CD14-positive monocyte (primary cell): ENCODE data around the gene GNL1. TPM values are rescaled to one million over a fixed set of nuclear protein-coding genes. Genes with fewer than 3 reads are reported as not detected.

ENCODE experiments used
- DNase-seq, 3 donors: peaks; one replicate each; pipeline ENCODE4 v3.0.0-alpha.2; 2011 to 2022
- H2AFZ ChIP-seq: 2 replicates; pipeline ENCODE4 v1.6.0; 2012; ENCODE audit warnings: mild to moderate bottlenecking, low read depth, low read length, inconsistent platforms; ENCODE audit not compliant: insufficient read depth, poor library complexity, severe bottlenecking
- H3K27ac ChIP-seq, 2 donors: 1 replicate in 1 of 2; 2 replicates in 1 of 2; pipeline ENCODE4 v1.5.1; 2012 to 2013; ENCODE audit warnings: low read length in 2 of 2, control low read depth in 1 of 2, inconsistent platforms in 1 of 2, low read depth in 1 of 2, mild to moderate bottlenecking in 1 of 2
- H3K27me3 ChIP-seq, 2 donors: one replicate each; pipeline versions ENCODE4 v1.6.0 to v1.6.1; 2011 to 2013; ENCODE audit warnings: low read length in 2 of 2; ENCODE audit not compliant: control insufficient read depth in 2 of 2, insufficient read depth in 2 of 2
- H3K36me3 ChIP-seq, 2 donors: replicated peaks in 1 of 2; 1 replicate in 1 of 2; 2 replicates in 1 of 2; pipeline versions ENCODE4 v1.5.1 to v1.6.1; 2012 to 2013; ENCODE audit warnings: low read length in 2 of 2, control low read depth in 1 of 2, inconsistent platforms in 1 of 2, mild to moderate bottlenecking in 1 of 2; ENCODE audit not compliant: insufficient read depth in 2 of 2, control insufficient read depth in 1 of 2
- H3K4me1 ChIP-seq, 2 donors: 1 replicate in 1 of 2; 2 replicates in 1 of 2; pipeline versions ENCODE4 v1.5.1 to v1.6.1; 2012 to 2013; ENCODE audit warnings: low read length in 2 of 2, control low read depth in 1 of 2, inconsistent platforms in 1 of 2, mild to moderate bottlenecking in 1 of 2, moderate library complexity in 1 of 2; ENCODE audit not compliant: insufficient read depth in 2 of 2, control insufficient read depth in 1 of 2
- H3K4me2 ChIP-seq: replicated peaks from 2 replicates; pipeline ENCODE3; 2012; ENCODE audit warnings: low read length, moderate library complexity, mild to moderate bottlenecking; ENCODE audit not compliant: poor library complexity, severe bottlenecking; ENCODE audit errors: extremely low read depth
- H3K4me3 ChIP-seq, 3 experiments: fragments of 200-600 bp in 1 of 3; sonication (generic) in 1 of 3; replicated peaks in 1 of 3; 1 replicate in 2 of 3; 2 replicates in 1 of 3; pipeline ENCODE4 v1.5.1; 2011 to 2013; ENCODE audit warnings: low read length in 3 of 3, mild to moderate bottlenecking in 3 of 3, control low read depth in 2 of 3, low read depth in 2 of 3, inconsistent platforms in 1 of 3, moderate library complexity in 1 of 3
- H3K79me2 ChIP-seq: 2 replicates; pipeline ENCODE4 v1.6.0; 2012; ENCODE audit warnings: mild to moderate bottlenecking, control low read depth, inconsistent platforms, low read length, moderate library complexity; ENCODE audit not compliant: insufficient read depth
- H3K9ac ChIP-seq: 2 replicates; pipeline ENCODE4 v1.6.0; 2017; ENCODE audit warnings: low read length, mild to moderate bottlenecking; ENCODE audit not compliant: insufficient read depth, poor library complexity, severe bottlenecking
- H3K9me3 ChIP-seq, 2 donors: replicated peaks in 1 of 2; 1 replicate in 1 of 2; 2 replicates in 1 of 2; pipeline versions ENCODE4 v1.5.1 to v1.6.1; 2012 to 2013; ENCODE audit warnings: low read length in 2 of 2, control low read depth in 1 of 2; ENCODE audit not compliant: control insufficient read depth in 1 of 2, insufficient read depth in 1 of 2
- H4K20me1 ChIP-seq: 2 replicates; pipeline ENCODE4 v1.6.0; 2012; ENCODE audit warnings: mild to moderate bottlenecking, low read length, control low read depth, moderate library complexity; ENCODE audit not compliant: insufficient read depth
- H3K27ac Mint-ChIP-seq, 7 donors: one replicate each; pipeline ENCODE4 v1.8.0; 2020; ENCODE audit warnings: mild to moderate bottlenecking in 7 of 7, mixed read lengths in 7 of 7, moderate library complexity in 6 of 7, inconsistent platforms in 2 of 7
- H3K27me3 Mint-ChIP-seq, 3 donors: one replicate each; pipeline ENCODE4 v1.8.0; 2021 to 2022; ENCODE audit warnings: low read depth in 3 of 3, mild to moderate bottlenecking in 3 of 3, mixed read lengths in 3 of 3, moderate library complexity in 3 of 3, inconsistent platforms in 1 of 3
- H3K36me3 Mint-ChIP-seq, 2 donors: one replicate each; pipeline ENCODE4 v1.8.0; 2020; ENCODE audit warnings: mixed read lengths in 2 of 2, inconsistent platforms in 1 of 2, mild to moderate bottlenecking in 1 of 2
- H3K4me1 Mint-ChIP-seq: one replicate; pipeline ENCODE4 v1.8.0; 2020; ENCODE audit warnings: mild to moderate bottlenecking, mixed read lengths
- H3K4me3 Mint-ChIP-seq, 2 donors: one replicate each; pipeline ENCODE4 v1.8.0; 2020; ENCODE audit warnings: mild to moderate bottlenecking in 2 of 2, mixed read lengths in 2 of 2, moderate library complexity in 1 of 2
- H3K9me3 Mint-ChIP-seq, 7 donors: one replicate each; pipeline ENCODE4 v1.8.0; 2020 to 2022; ENCODE audit warnings: mixed read lengths in 7 of 7, mild to moderate bottlenecking in 6 of 7, moderate library complexity in 6 of 7, inconsistent platforms in 2 of 7
- WGBS: methylation state at CpG from one replicate; pipeline ENCODE4 v1.1.5; 2013; ENCODE audit warnings: missing lambda C conversion rate; ENCODE audit not compliant: insufficient coverage; 5-methylcytosine and 5-hydroxymethylcytosine counted together
- intact Hi-C, 2 donors: fragments of 100-400 bp; cut with micrococcal nuclease; formaldehyde crosslinking; loops; one replicate each; pipeline versions ENCODE4 v1.15.0 to v1.15.1; 2023
- polyA plus RNA-seq, 3 donors: library from polyadenylated mRNA; depleted of rRNA in 1 of 3; unstranded in 2 of 3; stranded (reverse) in 1 of 3; fragments of 300-500 nt in 2 of 3; fragments of >200 nt in 1 of 3; fragmentation: Illumina TruSeq in 2 of 3; gene quantifications; 1 replicate in 2 of 3; 2 replicates in 1 of 3; pipeline ENCODE4 v1.2.3, GENCODE V29; 2012 to 2021
- TF ChIP-seq, protein P1 (sequence below): fragments of 200-600 bp; IDR thresholded peaks from one replicate; pipeline ENCODE4 v1.8.0; 2022; ENCODE audit warnings: antibody characterized with exemption, mild to moderate bottlenecking

Gene GNL1
- polyA plus RNA-seq, 3 donors, result 10.3 to 13.4 (median 12.9) TPM

DNA sequence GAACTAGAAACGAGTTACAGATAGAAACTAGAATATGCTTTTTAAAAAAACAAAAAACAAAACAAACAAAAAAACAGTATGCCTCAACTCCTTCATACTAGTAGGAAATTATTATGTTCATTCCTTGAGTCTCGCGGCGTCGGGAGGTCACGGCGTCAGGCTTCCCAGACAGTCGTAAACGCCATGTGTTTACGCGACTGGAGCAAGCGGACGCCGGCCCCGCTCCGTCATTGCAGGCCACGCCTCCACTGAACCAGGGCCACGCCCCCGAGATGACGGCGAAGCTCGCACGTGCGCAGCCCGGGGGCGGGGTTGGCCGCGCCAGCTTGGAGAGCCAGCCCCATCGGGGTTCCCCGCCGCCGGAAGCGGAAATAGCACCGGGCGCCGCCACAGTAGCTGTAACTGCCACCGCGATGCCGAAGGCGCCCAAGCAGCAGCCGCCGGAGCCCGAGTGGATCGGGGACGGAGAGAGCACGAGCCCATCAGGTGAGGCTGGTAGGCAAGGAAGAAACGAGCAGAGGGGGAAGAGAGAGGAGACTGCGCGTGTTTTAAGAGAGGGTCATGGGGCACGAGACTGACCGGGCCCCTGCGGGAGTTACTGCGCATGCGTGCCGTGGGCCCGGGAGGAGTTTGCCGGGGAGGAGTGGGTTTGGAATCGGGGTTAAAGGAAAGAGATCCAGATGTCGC, 14.9 kb upstream of the GNL1 start, which contains the start of gene ABCF1:
Gene ABCF1, plus strand, starts transcription at position 368 of the 687 bp plus-strand sequence. Its CDS starts 46 bp downstream, at position 414.
- H3K4me1 Mint-ChIP-seq, result peaks cover 40% of the 10 kb centered on the region
- DNase-seq, result peak; percentile 95 to 98 (median 98)
- H3K79me2 ChIP-seq, result peaks cover 48% of the 10 kb centered on the region
- peak within 1 kb of the TSS; percentile 80 for H2AFZ ChIP-seq
- peak within 1 kb of the TSS; percentile 93 to 97 for H3K27ac ChIP-seq
- peak within 1 kb of the TSS; percentile 76 to 87 (median 79) for H3K4me3 ChIP-seq
- intact Hi-C loops, result loop anchor here (2.0 kb wide), 2 partner anchors 14 to 46 kb away; partner anchors contain the start of genes GNL1 (in 2 of the 2), PRR3 (in 2 of the 2), MRPS18B (in 1 of the 2) and PPP1R10 (in 1 of the 2)
- H3K4me3 Mint-ChIP-seq, result peak within 1 kb of the TSS; percentile 96 to 99
- H3K9ac ChIP-seq, result peak within 1 kb of the TSS; percentile 83
- H3K36me3 ChIP-seq, result peaks cover 0 to 22% of the 10 kb centered on the region in 2 donors
- no peaks in the 10 kb centered on the region for H3K9me3 Mint-ChIP-seq
- H3K36me3 Mint-ChIP-seq, result peaks cover 11 to 21% of the 10 kb centered on the region in 2 donors
- 0% methylated on average over 51 of the region's 59 CpGs for WGBS
- peaks cover 46% of the 10 kb centered on the region for H4K20me1 ChIP-seq
- H3K4me1 ChIP-seq, result peaks cover 23 to 33% of the 10 kb centered on the region in 2 donors
- H3K27ac Mint-ChIP-seq, result peak within 1 kb of the TSS; percentile 98 to 100 (median 99)
- peak within 1 kb of the TSS; percentile 92 for H3K4me2 ChIP-seq
- no peaks in the 10 kb centered on the region for H3K9me3 ChIP-seq
- H3K27me3 Mint-ChIP-seq, result peaks cover 1 to 5% (median 3%) of the 10 kb centered on the region in 3 donors
- H3K27me3 ChIP-seq, result no peaks in the 10 kb centered on the region
- TF ChIP-seq, protein P1, sequence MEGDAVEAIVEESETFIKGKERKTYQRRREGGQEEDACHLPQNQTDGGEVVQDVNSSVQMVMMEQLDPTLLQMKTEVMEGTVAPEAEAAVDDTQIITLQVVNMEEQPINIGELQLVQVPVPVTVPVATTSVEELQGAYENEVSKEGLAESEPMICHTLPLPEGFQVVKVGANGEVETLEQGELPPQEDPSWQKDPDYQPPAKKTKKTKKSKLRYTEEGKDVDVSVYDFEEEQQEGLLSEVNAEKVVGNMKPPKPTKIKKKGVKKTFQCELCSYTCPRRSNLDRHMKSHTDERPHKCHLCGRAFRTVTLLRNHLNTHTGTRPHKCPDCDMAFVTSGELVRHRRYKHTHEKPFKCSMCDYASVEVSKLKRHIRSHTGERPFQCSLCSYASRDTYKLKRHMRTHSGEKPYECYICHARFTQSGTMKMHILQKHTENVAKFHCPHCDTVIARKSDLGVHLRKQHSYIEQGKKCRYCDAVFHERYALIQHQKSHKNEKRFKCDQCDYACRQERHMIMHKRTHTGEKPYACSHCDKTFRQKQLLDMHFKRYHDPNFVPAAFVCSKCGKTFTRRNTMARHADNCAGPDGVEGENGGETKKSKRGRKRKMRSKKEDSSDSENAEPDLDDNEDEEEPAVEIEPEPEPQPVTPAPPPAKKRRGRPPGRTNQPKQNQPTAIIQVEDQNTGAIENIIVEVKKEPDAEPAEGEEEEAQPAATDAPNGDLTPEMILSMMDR, result no peak

GRCh38 chr6:30570740-30571074, 14.4 kb upstream of the GNL1 start:
- Histone ChIP-seq H3K27ac (peak overlapping the region; percentile 93 to 97), H3K27me3 (no peaks in the 10 kb centered on the region), H4K20me1 (peaks cover 41% of the 10 kb centered on the region), H2AFZ (peak overlapping the region; percentile 80), H3K4me2 (peak overlapping the region; percentile 92), H3K4me1 (peaks cover 23 to 33% of the 10 kb centered on the region in 2 donors), H3K36me3 (peaks cover 0 to 22% of the 10 kb centered on the region in 2 donors), H3K9me3 (no peaks in the 10 kb centered on the region), H3K9ac (peak overlapping the region; percentile 83), H3K79me2 (peaks cover 44% of the 10 kb centered on the region), H3K4me3 (peak overlapping the region; percentile 33 to 87 (median 79))
- intact Hi-C loops, result loop anchor here (2.0 kb wide), 2 partner anchors 14 to 46 kb away; partner anchors contain the start of genes GNL1 (in 2 of the 2), PRR3 (in 2 of the 2), MRPS18B (in 1 of the 2) and PPP1R10 (in 1 of the 2)
- H3K4me1 Mint-ChIP-seq, result peaks cover 40% of the 10 kb centered on the region
- peak overlapping the region; percentile 96 to 98 for H3K4me3 Mint-ChIP-seq
- WGBS, result 0% methylated on average over 8 of the region's 18 CpGs
- peaks cover 1 to 5% (median 3%) of the 10 kb centered on the region in 3 donors for H3K27me3 Mint-ChIP-seq
- peak; percentile 58 to 77 (median 75) for DNase-seq
- peaks cover 11 to 18% of the 10 kb centered on the region in 2 donors for H3K36me3 Mint-ChIP-seq
- peak overlapping the region; percentile 98 to 100 (median 98) for H3K27ac Mint-ChIP-seq
- H3K9me3 Mint-ChIP-seq, result no peaks in the 10 kb centered on the region
- TF ChIP-seq, protein P1, result no peak
